H9 (cell line): ENCODE measurements around the gene ACOT7. TPM values are rescaled to one million over a fixed set of nuclear protein-coding genes. Genes with fewer than 3 reads are reported as not detected.

ENCODE experiments used
- DNase-seq: peaks from one replicate; pipeline ENCODE4 v3.0.0-alpha.2; 2017
- H2AFZ ChIP-seq: one replicate; pipeline ENCODE4 v1.6.1; 2013; ENCODE audit warnings: mild to moderate bottlenecking, low read length, control low read depth, moderate library complexity
- H2AK5ac ChIP-seq: 2 replicates; pipeline ENCODE4 v1.6.1; 2013; ENCODE audit warnings: low read length, control low read depth, mixed read lengths; ENCODE audit not compliant: insufficient read length
- H2BK120ac ChIP-seq: one replicate; pipeline ENCODE4 v1.6.1; 2013; ENCODE audit warnings: low read depth, mild to moderate bottlenecking, low read length, control low read depth, inconsistent platforms; ENCODE audit not compliant: poor library complexity, severe bottlenecking
- H2BK12ac ChIP-seq: 2 replicates; pipeline ENCODE4 v1.6.1; 2013; ENCODE audit warnings: low read length, control low read depth, mixed read lengths, low read depth; ENCODE audit not compliant: insufficient read length
- H2BK15ac ChIP-seq: 2 replicates; pipeline ENCODE4 v1.6.1; 2013; ENCODE audit warnings: low read depth, low read length, control low read depth
- H2BK20ac ChIP-seq: one replicate; pipeline ENCODE4 v1.6.1; 2013; ENCODE audit warnings: low read depth, mild to moderate bottlenecking, low read length, control low read depth, inconsistent platforms; ENCODE audit not compliant: poor library complexity, severe bottlenecking
- H2BK5ac ChIP-seq: 2 replicates; pipeline ENCODE4 v1.6.1; 2013; ENCODE audit warnings: low read length, control low read depth, mixed read lengths; ENCODE audit not compliant: insufficient read length
- H3K14ac ChIP-seq: 2 replicates; pipeline ENCODE4 v1.6.1; 2013; ENCODE audit warnings: low read length, control low read depth; ENCODE audit not compliant: insufficient read depth
- H3K18ac ChIP-seq: 2 replicates; pipeline ENCODE4 v1.6.1; 2013; ENCODE audit warnings: low read depth, mild to moderate bottlenecking, mixed read lengths, low read length, control low read depth; ENCODE audit not compliant: insufficient read length
- H3K23ac ChIP-seq: 2 replicates; pipeline ENCODE4 v1.6.1; 2013; ENCODE audit warnings: low read length, control low read depth, mixed read lengths, low read depth; ENCODE audit not compliant: insufficient read length
- H3K23me2 ChIP-seq: 2 replicates; pipeline ENCODE4 v1.6.1; 2013; ENCODE audit warnings: low read depth, mild to moderate bottlenecking, mixed read lengths, low read length, control low read depth; ENCODE audit not compliant: insufficient read length, poor library complexity, severe bottlenecking
- H3K27ac ChIP-seq: 2 replicates; pipeline ENCODE4 v1.5.1; 2013; ENCODE audit warnings: low read length, control low read depth, mixed read lengths, low read depth; ENCODE audit not compliant: insufficient read length
- H3K27me3 ChIP-seq: 2 replicates; pipeline ENCODE4 v1.6.1; 2013; ENCODE audit warnings: low read length, control low read depth, inconsistent platforms; ENCODE audit not compliant: insufficient read depth
- H3K4ac ChIP-seq: 2 replicates; pipeline ENCODE4 v1.6.1; 2013; ENCODE audit warnings: low read depth, mild to moderate bottlenecking, control low read depth, inconsistent platforms, low read length, moderate library complexity
- H3K4me1 ChIP-seq: 2 replicates; pipeline ENCODE4 v1.6.1; 2013; ENCODE audit warnings: low read length, control low read depth, inconsistent platforms; ENCODE audit not compliant: insufficient read depth
- H3K4me2 ChIP-seq: 2 replicates; pipeline ENCODE4 v1.6.1; 2013; ENCODE audit warnings: low read length, control low read depth, mixed read lengths; ENCODE audit not compliant: insufficient read length, insufficient read depth
- H3K56ac ChIP-seq: 2 replicates; pipeline ENCODE4 v1.6.1; 2013; ENCODE audit warnings: low read depth, mild to moderate bottlenecking, mixed read lengths, low read length, control low read depth; ENCODE audit not compliant: insufficient read length
- H3K79me1 ChIP-seq: 2 replicates; pipeline ENCODE4 v1.6.1; 2013; ENCODE audit warnings: low read depth, mild to moderate bottlenecking, moderate library complexity, low read length, control low read depth, inconsistent platforms; ENCODE audit not compliant: insufficient read depth, poor library complexity, severe bottlenecking
- H3K79me2 ChIP-seq: 2 replicates; pipeline ENCODE4 v1.6.1; 2013; ENCODE audit warnings: low read length, control low read depth, inconsistent platforms; ENCODE audit not compliant: insufficient read depth
- H3K9ac ChIP-seq: 2 replicates; pipeline ENCODE4 v1.6.1; 2013; ENCODE audit warnings: low read length, control low read depth, mixed read lengths; ENCODE audit not compliant: insufficient read length; ENCODE audit errors: extremely low read depth
- H3K9me3 ChIP-seq: one replicate; pipeline ENCODE4 v1.6.1; 2013; ENCODE audit warnings: low read depth, low read length, inconsistent platforms; ENCODE audit not compliant: control insufficient read depth
- H3T11ph ChIP-seq: one replicate; pipeline ENCODE4 v1.6.1; 2013; ENCODE audit warnings: mild to moderate bottlenecking, low read length, control low read depth, inconsistent platforms
- H4K20me1 ChIP-seq: one replicate; pipeline ENCODE4 v1.6.1; 2013; ENCODE audit not compliant: control insufficient read depth, insufficient read length, insufficient read depth
- H4K5ac ChIP-seq: 2 replicates; pipeline ENCODE4 v1.6.1; 2013; ENCODE audit warnings: low read depth, mild to moderate bottlenecking, mixed read lengths, low read length, control low read depth; ENCODE audit not compliant: insufficient read length
- H4K8ac ChIP-seq: replicated peaks from 2 replicates; pipeline ENCODE4 v1.6.1; 2013; ENCODE audit warnings: low read length, control low read depth, mixed read lengths, low read depth; ENCODE audit not compliant: insufficient read length
- H4K91ac ChIP-seq: 2 replicates; pipeline ENCODE4 v1.6.1; 2013; ENCODE audit warnings: low read depth, mild to moderate bottlenecking, moderate library complexity, mixed read lengths, low read length, control low read depth; ENCODE audit not compliant: insufficient read length
- H3K27ac Mint-ChIP-seq, 3 experiments: 2 replicates in 2 of 3; 3 replicates in 1 of 3; pipeline ENCODE4 v1.8.0; 2020 to 2021; ENCODE audit warnings: mixed read lengths in 3 of 3, mild to moderate bottlenecking in 1 of 3, moderate library complexity in 1 of 3
- H3K27me3 Mint-ChIP-seq: 2 replicates; pipeline ENCODE4 v1.8.0; 2021; ENCODE audit warnings: low read depth, mild to moderate bottlenecking, moderate library complexity, mixed read lengths
- H3K36me3 Mint-ChIP-seq, 3 experiments: 2 replicates in 2 of 3; 3 replicates in 1 of 3; pipeline ENCODE4 v1.8.0; 2020 to 2021; ENCODE audit warnings: low read depth in 3 of 3, mixed read lengths in 3 of 3; ENCODE audit not compliant: insufficient read depth in 1 of 3
- H3K4me1 Mint-ChIP-seq, 2 experiments: 2 replicates each; pipeline ENCODE4 v1.8.0; 2020; ENCODE audit warnings: mixed read lengths in 2 of 2
- H3K4me3 Mint-ChIP-seq, 2 experiments: 2 replicates in 1 of 2; 3 replicates in 1 of 2; pipeline ENCODE4 v1.8.0; 2020 to 2021; ENCODE audit warnings: mild to moderate bottlenecking in 2 of 2, mixed read lengths in 2 of 2, moderate library complexity in 1 of 2
- H3K9me3 Mint-ChIP-seq, 2 experiments: 2 replicates in 1 of 2; 3 replicates in 1 of 2; pipeline ENCODE4 v1.8.0; 2020; ENCODE audit warnings: mild to moderate bottlenecking in 2 of 2, mixed read lengths in 2 of 2, moderate library complexity in 1 of 2
- WGBS: extraction: QIAGEN DNeasy Blood & Tissue Kit; methylation state at CpG from one replicate; pipeline ENCODE4 v1.1.7; 2013; ENCODE audit warnings: missing lambda C conversion rate, low lambda C conversion rate, mixed read lengths; ENCODE audit not compliant: insufficient read length; ENCODE audit errors: extremely low coverage; 5-methylcytosine and 5-hydroxymethylcytosine counted together
- total RNA-seq: library from RNA; stranded (reverse); gene quantifications from 2 replicates; pipeline ENCODE4 v1.2.1, GENCODE V29; 2021
- TF ChIP-seq, protein P1 (sequence below): fragments of 200-600 bp; sonication (generic); conservative IDR thresholded peaks from 3 replicates; pipeline ENCODE4 v1.8.0; 2021; ENCODE audit warnings: antibody characterized with exemption, mild to moderate bottlenecking

The ACOT7 gene
- total RNA-seq, 1 experiment from 2014 or later: 87.4 TPM

- no peak overlapping the region for H2AK5ac ChIP-seq
- H3K4me1 Mint-ChIP-seq: peaks cover 15 to 16% of the 10 kb centered on the region in 2 experiments
- no peak overlapping the region for H2AFZ ChIP-seq
- peaks cover 6% of the 10 kb centered on the region for H3K23me2 ChIP-seq
- no peak overlapping the region for H2BK120ac ChIP-seq
- H3K36me3 Mint-ChIP-seq: peaks cover 0 to 3% (median 2%) of the 10 kb centered on the region in 3 experiments; a peak in 3 of 7 replicates
- H3K4ac ChIP-seq: no peak overlapping the region
- H4K91ac ChIP-seq: no peak overlapping the region
- no peak overlapping the region for H2BK5ac ChIP-seq
- H3K27ac Mint-ChIP-seq: no peak overlapping the region
- no peak overlapping the region for H4K8ac ChIP-seq
- TF ChIP-seq, protein P1, sequence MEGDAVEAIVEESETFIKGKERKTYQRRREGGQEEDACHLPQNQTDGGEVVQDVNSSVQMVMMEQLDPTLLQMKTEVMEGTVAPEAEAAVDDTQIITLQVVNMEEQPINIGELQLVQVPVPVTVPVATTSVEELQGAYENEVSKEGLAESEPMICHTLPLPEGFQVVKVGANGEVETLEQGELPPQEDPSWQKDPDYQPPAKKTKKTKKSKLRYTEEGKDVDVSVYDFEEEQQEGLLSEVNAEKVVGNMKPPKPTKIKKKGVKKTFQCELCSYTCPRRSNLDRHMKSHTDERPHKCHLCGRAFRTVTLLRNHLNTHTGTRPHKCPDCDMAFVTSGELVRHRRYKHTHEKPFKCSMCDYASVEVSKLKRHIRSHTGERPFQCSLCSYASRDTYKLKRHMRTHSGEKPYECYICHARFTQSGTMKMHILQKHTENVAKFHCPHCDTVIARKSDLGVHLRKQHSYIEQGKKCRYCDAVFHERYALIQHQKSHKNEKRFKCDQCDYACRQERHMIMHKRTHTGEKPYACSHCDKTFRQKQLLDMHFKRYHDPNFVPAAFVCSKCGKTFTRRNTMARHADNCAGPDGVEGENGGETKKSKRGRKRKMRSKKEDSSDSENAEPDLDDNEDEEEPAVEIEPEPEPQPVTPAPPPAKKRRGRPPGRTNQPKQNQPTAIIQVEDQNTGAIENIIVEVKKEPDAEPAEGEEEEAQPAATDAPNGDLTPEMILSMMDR: no peak
- no peaks in the 10 kb centered on the region for H3K79me1 ChIP-seq
- no peak overlapping the region for H3K27ac ChIP-seq
- H3K18ac ChIP-seq: no peak overlapping the region
- H4K5ac ChIP-seq: no peak overlapping the region
- H3K4me1 ChIP-seq: no peaks in the 10 kb centered on the region
- no CpG with 5 or more reads among the region's 71 CpGs for WGBS
- no peak overlapping the region for H2BK12ac ChIP-seq
- no peak for DNase-seq
- H3K9me3 Mint-ChIP-seq: no peaks in the 10 kb centered on the region
- H2BK20ac ChIP-seq: no peak overlapping the region
- H3K9ac ChIP-seq: no peak overlapping the region
- H3K23ac ChIP-seq: no peak overlapping the region
- no peak overlapping the region for H3K56ac ChIP-seq
- H3K27me3 ChIP-seq: peaks cover 18% of the 10 kb centered on the region; the same call in 1 of the 2 replicates
- no peaks in the 10 kb centered on the region for H3K9me3 ChIP-seq
- H3T11ph ChIP-seq: no peak overlapping the region
- H3K14ac ChIP-seq: 0 out of 2 replicates have a peak overlapping the region, but pooled peaks have one; percentile 10
- no peaks in the 10 kb centered on the region for H4K20me1 ChIP-seq
- H3K4me3 Mint-ChIP-seq: peak overlapping the region; percentile 49 to 73
- H3K27me3 Mint-ChIP-seq: peaks cover 58% of the 10 kb centered on the region
- H2BK15ac ChIP-seq: no peak overlapping the region
- no peaks in the 10 kb centered on the region for H3K79me2 ChIP-seq
- H3K4me2 ChIP-seq: no peak overlapping the region
Observed at GRCh38 chr1:6249739-6250689, 143.6 kb downstream of the ACOT7 start.
